ENCODE data around the gene AREG. TPM values are rescaled to one million over a fixed set of nuclear protein-coding genes. Genes with fewer than 3 reads are reported as not detected.

The AREG gene
- total RNA-seq, 4 donors from 2014 or later = 13.0 to 40.6 (median 26.2) TPM

DNA sequence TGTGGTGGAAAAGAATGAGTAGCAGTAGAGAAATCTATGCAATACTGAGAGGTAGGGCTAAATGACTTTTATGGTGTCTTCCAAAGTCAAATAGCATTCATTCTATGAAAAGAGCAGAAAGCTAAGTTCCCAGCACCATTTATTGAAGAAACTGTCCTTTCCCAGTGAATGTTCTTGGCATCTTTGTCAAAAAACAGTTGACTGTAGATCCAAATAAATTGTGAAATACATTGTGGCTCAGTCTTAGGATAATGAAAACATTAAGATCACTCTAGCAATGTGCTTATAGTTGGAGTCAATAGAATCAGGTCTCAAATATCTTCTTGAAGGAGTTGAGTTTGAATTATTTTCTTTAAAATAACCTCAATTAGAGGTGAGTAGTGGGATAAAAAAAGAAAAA lies 19.4 kb downstream of the AREG start:
- no peak overlapping the region for H3K27ac ChIP-seq
- no peak overlapping the region for H3K4me3 ChIP-seq
- H3K4me1 ChIP-seq = no peaks in the 10 kb centered on the region
- no peaks in the 10 kb centered on the region for H3K36me3 ChIP-seq
- TF ChIP-seq, protein P1, sequence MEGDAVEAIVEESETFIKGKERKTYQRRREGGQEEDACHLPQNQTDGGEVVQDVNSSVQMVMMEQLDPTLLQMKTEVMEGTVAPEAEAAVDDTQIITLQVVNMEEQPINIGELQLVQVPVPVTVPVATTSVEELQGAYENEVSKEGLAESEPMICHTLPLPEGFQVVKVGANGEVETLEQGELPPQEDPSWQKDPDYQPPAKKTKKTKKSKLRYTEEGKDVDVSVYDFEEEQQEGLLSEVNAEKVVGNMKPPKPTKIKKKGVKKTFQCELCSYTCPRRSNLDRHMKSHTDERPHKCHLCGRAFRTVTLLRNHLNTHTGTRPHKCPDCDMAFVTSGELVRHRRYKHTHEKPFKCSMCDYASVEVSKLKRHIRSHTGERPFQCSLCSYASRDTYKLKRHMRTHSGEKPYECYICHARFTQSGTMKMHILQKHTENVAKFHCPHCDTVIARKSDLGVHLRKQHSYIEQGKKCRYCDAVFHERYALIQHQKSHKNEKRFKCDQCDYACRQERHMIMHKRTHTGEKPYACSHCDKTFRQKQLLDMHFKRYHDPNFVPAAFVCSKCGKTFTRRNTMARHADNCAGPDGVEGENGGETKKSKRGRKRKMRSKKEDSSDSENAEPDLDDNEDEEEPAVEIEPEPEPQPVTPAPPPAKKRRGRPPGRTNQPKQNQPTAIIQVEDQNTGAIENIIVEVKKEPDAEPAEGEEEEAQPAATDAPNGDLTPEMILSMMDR (IDR thresholded peaks at IDR 0.05) = no peak
- TF ChIP-seq POLR2AphosphoS5 (IDR thresholded peaks at IDR 0.05) (no peak), EP300 (IDR thresholded peaks at IDR 0.05) (no peak), POLR2A (IDR thresholded peaks at IDR 0.05) (no peak)
- H3K9me3 ChIP-seq = no peaks in the 10 kb centered on the region
- no peaks in the 10 kb centered on the region for H3K27me3 ChIP-seq
- no peak for DNase-seq (ENCODE audit: low spot score in 2 of 2)

DNA sequence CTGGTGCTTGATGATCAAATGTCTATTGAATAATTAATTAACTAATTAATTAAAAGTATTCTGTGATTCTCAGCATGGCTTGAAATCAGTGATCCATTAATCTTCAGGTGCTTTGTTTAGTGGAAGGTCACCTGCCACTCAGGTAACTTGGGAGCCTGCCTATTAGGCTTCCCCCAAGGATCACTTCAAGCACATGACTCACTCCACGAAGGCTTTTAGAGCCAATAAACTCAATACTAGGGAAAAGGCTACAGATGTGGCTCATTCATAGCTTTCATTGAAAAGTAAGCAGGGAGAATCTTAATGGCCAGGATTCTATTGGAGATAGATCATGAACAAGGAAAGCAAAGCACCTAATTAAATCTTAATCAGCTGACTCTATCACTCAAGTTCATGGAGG lies 21.3 kb downstream of the AREG start:
- no peak overlapping the region for H3K27ac ChIP-seq
- H3K36me3 ChIP-seq = no peaks in the 10 kb centered on the region
- H3K4me1 ChIP-seq = no peaks in the 10 kb centered on the region
- H3K9me3 ChIP-seq = no peaks in the 10 kb centered on the region
- WGBS = 69% methylated on average over 1 of the region's 1 CpG
- TF ChIP-seq POLR2A (IDR thresholded peaks at IDR 0.05) (no peak), POLR2AphosphoS5 (IDR thresholded peaks at IDR 0.05) (no peak)
- TF ChIP-seq, protein P1 (IDR thresholded peaks at IDR 0.05) = no peak
- no peak overlapping the region for H3K4me3 ChIP-seq
- no peak for DNase-seq (ENCODE audit: low spot score in 2 of 2)
- H3K27me3 ChIP-seq = no peaks in the 10 kb centered on the region

DNA sequence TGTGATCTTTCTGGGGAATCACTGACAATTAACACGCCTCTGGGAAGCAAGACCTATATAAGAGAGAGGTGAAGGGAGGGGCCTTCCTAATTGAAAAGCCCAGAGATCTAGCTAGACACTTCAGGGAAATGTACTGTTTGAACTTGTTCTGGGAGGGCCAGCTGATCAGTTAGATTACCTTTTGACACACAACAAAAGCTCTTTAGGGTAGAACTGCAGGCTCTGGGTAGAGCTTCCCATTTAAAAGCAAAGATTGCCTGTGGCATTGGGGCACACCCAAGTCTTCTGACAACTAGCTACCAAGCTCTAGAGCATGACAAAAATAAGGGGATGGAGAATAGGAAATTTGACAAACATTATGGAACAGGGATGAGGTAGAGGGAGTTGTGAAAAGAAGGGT lies 26.3 kb downstream of the AREG start:
- Histone ChIP-seq H3K27me3 (no peaks in the 10 kb centered on the region), H3K4me1 (peaks cover 33% of the 10 kb centered on the region), H3K9me3 (no peaks in the 10 kb centered on the region), H3K27ac (no peak overlapping the region), H3K4me3 (no peak overlapping the region), H3K36me3 (no peaks in the 10 kb centered on the region)
- TF ChIP-seq, protein P1 (IDR thresholded peaks at IDR 0.05) = no peak
- 41% methylated on average over 1 of the region's 1 CpG for WGBS
- DNase-seq (ENCODE audit: low spot score in 2 of 2) = no peak

DNA sequence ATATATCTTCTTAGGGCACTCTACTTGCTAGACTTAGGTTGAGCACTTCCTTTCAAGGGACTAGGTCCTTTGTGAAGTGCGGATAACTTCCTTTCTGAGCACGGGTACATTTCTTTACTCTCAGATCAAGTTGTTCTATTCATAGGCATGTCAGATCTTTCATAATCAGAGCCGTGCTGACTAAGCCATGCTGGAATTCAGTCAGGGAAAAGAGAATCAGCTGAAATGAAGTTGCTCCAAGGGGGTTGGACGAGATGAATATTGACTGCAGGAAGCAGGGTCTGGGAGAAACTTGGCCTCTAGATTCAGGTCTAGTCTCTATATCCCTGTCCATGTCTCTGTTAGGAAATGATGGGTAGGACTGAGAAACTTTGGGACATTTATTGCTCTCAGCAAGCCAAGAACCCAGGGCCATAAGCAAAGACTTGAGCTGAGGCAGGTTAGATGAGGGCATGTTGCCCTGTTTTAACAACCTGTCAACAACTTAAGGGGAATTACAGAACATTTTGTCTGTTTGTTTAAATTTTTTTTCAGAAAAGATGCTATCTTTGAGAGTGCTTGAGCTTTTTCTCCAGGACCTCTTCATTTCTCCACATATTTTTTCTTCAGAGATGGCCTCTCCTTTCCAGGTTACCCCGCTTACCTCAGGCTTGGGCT lies 28.3 kb downstream of the AREG start:
- Histone ChIP-seq H3K4me1 (peaks cover 33% of the 10 kb centered on the region), H3K4me3 (no peak overlapping the region), H3K36me3 (no peaks in the 10 kb centered on the region), H3K27ac (no peak overlapping the region), H3K9me3 (no peaks in the 10 kb centered on the region), H3K27me3 (no peaks in the 10 kb centered on the region)
- WGBS = 39% methylated on average over 5 of the region's 5 CpGs
- DNase-seq (ENCODE audit: low spot score in 2 of 2) = no peak
- no peak for TF ChIP-seq EP300 (IDR thresholded peaks at IDR 0.05)
- no peak for TF ChIP-seq POLR2AphosphoS5 (IDR thresholded peaks at IDR 0.05)
- TF ChIP-seq POLR2A (IDR thresholded peaks at IDR 0.05) = no peak
- TF ChIP-seq, protein P1 (IDR thresholded peaks at IDR 0.05) = no peak

DNA sequence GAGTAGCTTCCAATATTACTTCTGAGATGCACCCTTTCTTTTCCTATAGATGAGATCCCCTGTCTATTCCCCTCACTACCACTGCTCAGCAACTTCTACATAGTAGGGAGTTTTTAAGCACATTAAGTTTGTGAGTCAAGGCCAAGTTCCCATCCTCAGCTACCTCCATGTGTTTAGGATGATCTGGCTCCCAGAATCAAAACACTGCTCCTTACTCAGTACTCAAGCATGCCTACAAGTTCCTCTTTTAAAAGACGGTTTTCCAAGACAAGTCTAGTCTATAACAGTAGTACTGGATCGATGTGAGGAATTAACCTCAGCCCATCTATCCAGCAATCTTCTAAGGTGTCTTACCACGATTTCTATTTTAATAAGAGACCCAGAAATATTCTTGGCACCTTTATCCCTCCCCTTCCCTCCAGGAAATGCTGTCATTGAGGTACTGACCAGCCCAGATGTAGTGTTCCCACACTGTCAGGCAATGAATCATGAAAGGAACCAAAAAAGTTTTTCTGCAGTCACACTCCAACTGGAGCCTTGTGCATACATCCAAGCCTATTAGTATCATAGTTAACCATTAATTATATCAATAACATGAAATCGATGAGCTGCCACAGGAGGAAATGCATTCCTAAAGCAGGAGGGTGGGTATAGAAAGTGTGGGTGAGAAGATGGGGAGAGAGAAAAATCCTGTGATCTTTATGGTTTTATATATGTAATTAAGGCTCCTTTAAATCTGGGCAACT lies 29.6 kb downstream of the AREG start:
- Histone ChIP-seq H3K4me1 (peaks cover 33% of the 10 kb centered on the region), H3K36me3 (no peaks in the 10 kb centered on the region), H3K27me3 (no peaks in the 10 kb centered on the region), H3K9me3 (no peaks in the 10 kb centered on the region), H3K4me3 (no peak overlapping the region), H3K27ac (no peak overlapping the region)
- WGBS = 33% methylated on average over 4 of the region's 4 CpGs
- TF ChIP-seq POLR2AphosphoS5 (IDR thresholded peaks at IDR 0.05) = no peak
- no peak for TF ChIP-seq EP300 (IDR thresholded peaks at IDR 0.05)
- no peak for TF ChIP-seq POLR2A (IDR thresholded peaks at IDR 0.05)
- TF ChIP-seq, protein P1 (IDR thresholded peaks at IDR 0.05) = no peak
- DNase-seq (ENCODE audit: low spot score in 2 of 2) = no peak

Measured in suprapubic skin (tissue), 4 donors.